HCT116 (cell line): Measurements from ENCODE around the gene SMARCE1. TPM values are rescaled to one million over a fixed set of nuclear protein-coding genes. Genes with fewer than 3 reads are reported as not detected.

ENCODE experiments used
- ATAC-seq: fragments of 200-7000 bp; cut with Tn5 transposase; 2 replicates; pipeline ENCODE4 v1.9.1; 2020; ENCODE audit warnings: mild to moderate bottlenecking, moderate library complexity
- BruUV-seq: library from RNA; stranded (reverse); fragments of 400-500 nt; replicated peaks from 2 replicates; lab custom pipeline; 2021; lab: Mats Ljungman, UMichigan
- CTCF ChIA-PET: fragments of 300-600 bp; sonication (Branson Sonifier 250); formaldehyde crosslinking; loops from one replicate; lab custom pipeline; 2021; ENCODE audit warnings: antibody characterized with exemption; lab: Charles Lee
- POLR2A ChIA-PET: fragments of 300-600, 350-600 bp; sonication (Branson Sonifier 250); formaldehyde crosslinking; loops from one replicate; lab custom pipeline; 2021; ENCODE audit warnings: antibody characterized with exemption; lab: Charles Lee
- RAD21 ChIA-PET, 2 experiments: fragments of 300-600 bp; sonication (Branson Sonifier 250); formaldehyde crosslinking; loops; one replicate each; lab custom pipeline; 2023; ENCODE audit warnings: low total read pairs in 2 of 2; ENCODE audit not compliant: uncharacterized antibody in 2 of 2, unreplicated experiment in 2 of 2, low non-redundant PET in 1 of 2; lab: Charles Lee
- DNase-seq: peaks from one replicate; pipeline ENCODE4 v3.0.0-alpha.2; 2010; ENCODE audit warnings: low read depth, low spot score
- H2AFZ ChIP-seq: fragments of 200-600 bp; shearing (Covaris generic), sonication (generic); 2 replicates; pipeline ENCODE4 v1.6.1; 2017; ENCODE audit warnings: low read depth, mixed run types, mixed read lengths, antibody characterized with exemption, low read length; ENCODE audit not compliant: poor library complexity, severe bottlenecking
- H3K27ac ChIP-seq: 2 replicates; pipeline ENCODE4 v1.5.1; 2012; ENCODE audit warnings: low read depth, low read length
- H3K27me3 ChIP-seq: fragments of 200-600 bp; sonication (generic); 2 replicates; pipeline ENCODE4 v1.6.1; 2016; ENCODE audit warnings: mixed run types, low read length, mixed read lengths; ENCODE audit not compliant: insufficient read depth
- H3K36me3 ChIP-seq, 2 experiments: fragments of 200-500 bp in 1 of 2; fragments of 200-600 bp in 1 of 2; sonication (Bioruptor generic) in 1 of 2; sonication (generic) in 1 of 2; 2 replicates each; pipeline versions ENCODE4 v1.5.1 to v1.6.1; 2014 to 2016; ENCODE audit warnings: low read length in 2 of 2, inconsistent platforms in 1 of 2, mixed read lengths in 1 of 2, mixed run types in 1 of 2; ENCODE audit not compliant: insufficient read depth in 2 of 2, control insufficient read depth in 1 of 2
- H3K4me1 ChIP-seq, 2 experiments: fragments of 200-600 bp in 1 of 2; sonication (generic) in 1 of 2; 2 replicates each; pipeline versions ENCODE4 v1.5.1 to v1.6.1; 2012 to 2017; ENCODE audit warnings: low read length in 2 of 2, inconsistent platforms in 1 of 2, mild to moderate bottlenecking in 1 of 2, mixed read lengths in 1 of 2, mixed run types in 1 of 2, moderate library complexity in 1 of 2; ENCODE audit not compliant: insufficient read depth in 2 of 2, control insufficient read depth in 1 of 2
- H3K4me2 ChIP-seq: fragments of 200-600 bp; sonication (generic); 2 replicates; pipeline ENCODE4 v1.6.1; 2017; ENCODE audit warnings: mixed run types, low read length, mixed read lengths
- H3K4me3 ChIP-seq, 2 experiments: fragments of 200-600 bp in 1 of 2; sonication (generic) in 1 of 2; replicated peaks in 1 of 2; 2 replicates each; pipeline ENCODE4 v1.5.1; 2011 to 2016; ENCODE audit warnings: low read length in 2 of 2, control low read depth in 1 of 2, low read depth in 1 of 2, mild to moderate bottlenecking in 1 of 2, mixed read lengths in 1 of 2, mixed run types in 1 of 2
- H3K79me2 ChIP-seq: fragments of 200-600 bp; sonication (generic); 2 replicates; pipeline ENCODE4 v1.6.1; 2017; ENCODE audit warnings: mild to moderate bottlenecking, mixed run types, low read length, moderate library complexity, mixed read lengths; ENCODE audit not compliant: insufficient read depth
- H3K9ac ChIP-seq: fragments of 200-600 bp; sonication (generic); 2 replicates; pipeline ENCODE4 v1.6.1; 2016; ENCODE audit warnings: low read length, mixed read lengths
- H3K9me2 ChIP-seq: fragments of 200-600 bp; sonication (generic), shearing (Covaris generic); 2 replicates; pipeline ENCODE4 v1.6.1; 2017; ENCODE audit warnings: mixed run types, mild to moderate bottlenecking, moderate library complexity; ENCODE audit not compliant: insufficient read depth
- H3K9me3 ChIP-seq, 2 experiments: fragments of 200-500 bp in 1 of 2; fragments of 200-600 bp in 1 of 2; sonication (Bioruptor generic) in 1 of 2; sonication (generic) in 1 of 2; 2 replicates each; pipeline ENCODE4 v1.6.1; 2014 to 2017; ENCODE audit warnings: low read length in 2 of 2, mixed read lengths in 2 of 2, inconsistent platforms in 1 of 2, low read depth in 1 of 2, mild to moderate bottlenecking in 1 of 2, mixed run types in 1 of 2, moderate library complexity in 1 of 2; ENCODE audit not compliant: control insufficient read depth in 1 of 2, insufficient read depth in 1 of 2
- H4K20me1 ChIP-seq: fragments of 200-600 bp; sonication (generic), shearing (Covaris generic); 2 replicates; pipeline ENCODE4 v1.6.1; 2017; ENCODE audit warnings: mixed run types, mild to moderate bottlenecking, moderate library complexity; ENCODE audit not compliant: insufficient read depth
- JUND ChIP-seq: IDR thresholded peaks from 2 replicates; pipeline ENCODE4 v1.6.1; 2012
- POLR2A ChIP-seq: IDR thresholded peaks from 2 replicates; pipeline ENCODE4 v1.7.0; 2011; ENCODE audit warnings: borderline replicate concordance; ENCODE audit not compliant: insufficient read depth, insufficient read length; ENCODE audit errors: extremely low read depth
- POLR2AphosphoS5 ChIP-seq: IDR thresholded peaks from 2 replicates; pipeline ENCODE4 v1.6.1; 2011; ENCODE audit warnings: mild to moderate bottlenecking, low read depth, low read length, moderate library complexity
- SIN3A ChIP-seq: IDR thresholded peaks from 2 replicates; pipeline ENCODE4 v1.6.1; 2012; ENCODE audit warnings: low read depth
- SP1 ChIP-seq: IDR thresholded peaks from 2 replicates; pipeline ENCODE4 v1.6.1; 2012; ENCODE audit warnings: low read depth
- TCF7L2 ChIP-seq: IDR thresholded peaks from 2 replicates; pipeline ENCODE4 v1.7.0; 2011; ENCODE audit warnings: borderline replicate concordance, inconsistent platforms; ENCODE audit not compliant: insufficient read depth, insufficient read length; ENCODE audit errors: extremely low read depth
- ZFX ChIP-seq: fragments of 450-650 bp; IDR thresholded peaks from 2 replicates; pipeline ENCODE4 v1.6.1; 2017
- ZNF274 ChIP-seq: fragments of 200-500 bp; sonication (Bioruptor generic); IDR thresholded peaks from 2 replicates; pipeline ENCODE4 v1.6.1; 2014; ENCODE audit warnings: mild to moderate bottlenecking, low read depth, low read length, inconsistent platforms
- intact Hi-C: fragments of 100-400 bp; cut with micrococcal nuclease; formaldehyde crosslinking; loops from 2 replicates; pipeline ENCODE4 v1.10.0; 2022
- total RNA-seq: library from RNA; stranded (reverse); gene quantifications from one replicate; pipeline ENCODE4 v1.2.1, GENCODE V29; 2021; ENCODE audit not compliant: unreplicated experiment
- TF ChIP-seq, protein P1 (sequence below): IDR thresholded peaks from 2 replicates; pipeline ENCODE4 v1.6.1; 2012
- TF ChIP-seq, protein P2 (sequence below): IDR thresholded peaks from 2 replicates; pipeline ENCODE4 v1.6.1; 2012; ENCODE audit warnings: low read depth

SMARCE1 gene
- total RNA-seq, 1 experiment from 2014 or later, result 136 TPM

DNA sequence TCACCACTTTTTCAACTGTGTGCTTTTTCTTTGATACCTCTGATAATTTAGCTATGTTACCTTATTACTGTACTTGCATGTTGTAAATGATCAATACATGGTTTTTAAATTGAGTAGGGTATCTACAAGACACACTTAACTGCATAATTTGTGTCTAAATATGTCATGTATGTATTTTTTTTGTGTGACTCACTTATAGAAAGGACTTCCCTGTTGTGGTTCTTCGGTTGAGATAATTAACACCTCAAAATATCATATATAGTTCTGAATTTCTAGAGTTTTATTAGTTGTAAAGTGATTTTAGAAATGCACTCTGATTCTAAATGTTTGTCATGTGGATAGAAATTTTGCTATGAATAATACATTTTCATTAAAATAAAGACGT lies 31.9 kb upstream of the SMARCE1 start (continued):
- no peak for TF ChIP-seq POLR2AphosphoS5
- no peak for TF ChIP-seq SP1
- no peak for TF ChIP-seq ZFX
- no peak for TF ChIP-seq JUND
- TF ChIP-seq, protein P1, sequence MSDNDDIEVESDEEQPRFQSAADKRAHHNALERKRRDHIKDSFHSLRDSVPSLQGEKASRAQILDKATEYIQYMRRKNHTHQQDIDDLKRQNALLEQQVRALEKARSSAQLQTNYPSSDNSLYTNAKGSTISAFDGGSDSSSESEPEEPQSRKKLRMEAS, result no peak

DNA sequence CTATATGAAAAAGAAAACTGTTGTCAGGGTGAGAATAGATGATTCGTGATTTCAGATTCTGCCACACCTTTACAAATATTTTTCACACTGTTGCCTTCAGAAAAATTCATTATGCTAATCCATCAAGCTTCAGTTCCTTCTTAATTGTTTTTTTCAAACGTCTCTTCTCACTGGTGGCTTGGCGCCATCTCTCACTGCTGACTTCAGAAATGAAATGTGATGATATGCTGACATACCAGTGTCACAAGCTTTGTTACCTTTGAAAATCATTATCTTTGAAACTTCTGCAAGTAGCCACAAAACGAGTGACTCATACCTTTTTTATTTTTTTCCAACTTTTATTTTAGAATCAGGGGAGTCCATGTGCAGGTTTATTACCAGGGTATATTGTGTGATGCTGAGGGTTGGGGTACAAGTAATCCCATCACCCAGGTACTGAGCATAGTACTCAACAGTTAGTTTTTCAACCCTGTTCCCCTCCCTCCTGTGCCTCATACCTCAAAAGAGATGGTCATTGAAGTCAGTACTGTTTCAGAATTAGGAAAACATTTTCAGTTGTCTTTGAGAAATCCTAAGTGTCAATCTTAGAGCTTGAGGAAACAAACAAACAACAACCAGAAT lies 31.4 kb upstream of the SMARCE1 start:
- Histone ChIP-seq H3K9me2 (no peaks in the 10 kb centered on the region), H3K36me3 (no peaks in the 10 kb centered on the region), H3K4me1 (peaks cover 0 to 6% of the 10 kb centered on the region in 2 experiments; a peak in 3 of 4 replicates), H3K9me3 (no peaks in the 10 kb centered on the region), H3K79me2 (no peaks in the 10 kb centered on the region), H4K20me1 (no peaks in the 10 kb centered on the region), H2AFZ (no peak overlapping the region), H3K27ac (no peak overlapping the region), H3K4me3 (no peak overlapping the region), H3K9ac (no peak overlapping the region), H3K4me2 (no peak overlapping the region), H3K27me3 (no peaks in the 10 kb centered on the region)
- ChIA-PET POLR2A (no interaction called here), CTCF (no interaction called here), RAD21 (no interaction called here)
- DNase-seq (no peak), ATAC-seq (no peak)
- intact Hi-C loops, result no loop called here
- TF ChIP-seq, protein P2, sequence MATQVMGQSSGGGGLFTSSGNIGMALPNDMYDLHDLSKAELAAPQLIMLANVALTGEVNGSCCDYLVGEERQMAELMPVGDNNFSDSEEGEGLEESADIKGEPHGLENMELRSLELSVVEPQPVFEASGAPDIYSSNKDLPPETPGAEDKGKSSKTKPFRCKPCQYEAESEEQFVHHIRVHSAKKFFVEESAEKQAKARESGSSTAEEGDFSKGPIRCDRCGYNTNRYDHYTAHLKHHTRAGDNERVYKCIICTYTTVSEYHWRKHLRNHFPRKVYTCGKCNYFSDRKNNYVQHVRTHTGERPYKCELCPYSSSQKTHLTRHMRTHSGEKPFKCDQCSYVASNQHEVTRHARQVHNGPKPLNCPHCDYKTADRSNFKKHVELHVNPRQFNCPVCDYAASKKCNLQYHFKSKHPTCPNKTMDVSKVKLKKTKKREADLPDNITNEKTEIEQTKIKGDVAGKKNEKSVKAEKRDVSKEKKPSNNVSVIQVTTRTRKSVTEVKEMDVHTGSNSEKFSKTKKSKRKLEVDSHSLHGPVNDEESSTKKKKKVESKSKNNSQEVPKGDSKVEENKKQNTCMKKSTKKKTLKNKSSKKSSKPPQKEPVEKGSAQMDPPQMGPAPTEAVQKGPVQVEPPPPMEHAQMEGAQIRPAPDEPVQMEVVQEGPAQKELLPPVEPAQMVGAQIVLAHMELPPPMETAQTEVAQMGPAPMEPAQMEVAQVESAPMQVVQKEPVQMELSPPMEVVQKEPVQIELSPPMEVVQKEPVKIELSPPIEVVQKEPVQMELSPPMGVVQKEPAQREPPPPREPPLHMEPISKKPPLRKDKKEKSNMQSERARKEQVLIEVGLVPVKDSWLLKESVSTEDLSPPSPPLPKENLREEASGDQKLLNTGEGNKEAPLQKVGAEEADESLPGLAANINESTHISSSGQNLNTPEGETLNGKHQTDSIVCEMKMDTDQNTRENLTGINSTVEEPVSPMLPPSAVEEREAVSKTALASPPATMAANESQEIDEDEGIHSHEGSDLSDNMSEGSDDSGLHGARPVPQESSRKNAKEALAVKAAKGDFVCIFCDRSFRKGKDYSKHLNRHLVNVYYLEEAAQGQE, result no peak
- TF ChIP-seq POLR2A (no peak), SIN3A (no peak), ZNF274 (no peak), JUND (no peak), TCF7L2 (no peak)
- no TSS peak for BruUV-seq
